Measurements from ENCODE around the gene MEMO1. TPM values are rescaled to one million over a fixed set of nuclear protein-coding genes. Genes with fewer than 3 reads are reported as not detected.

The MEMO1 gene
- total and polyA plus RNA-seq, 9 of the 15 experiments (the other 6 are each of a cell fraction or from before 2014, with no cell fraction given): 22.1 to 87.7 (median 61.2) TPM

DNA sequence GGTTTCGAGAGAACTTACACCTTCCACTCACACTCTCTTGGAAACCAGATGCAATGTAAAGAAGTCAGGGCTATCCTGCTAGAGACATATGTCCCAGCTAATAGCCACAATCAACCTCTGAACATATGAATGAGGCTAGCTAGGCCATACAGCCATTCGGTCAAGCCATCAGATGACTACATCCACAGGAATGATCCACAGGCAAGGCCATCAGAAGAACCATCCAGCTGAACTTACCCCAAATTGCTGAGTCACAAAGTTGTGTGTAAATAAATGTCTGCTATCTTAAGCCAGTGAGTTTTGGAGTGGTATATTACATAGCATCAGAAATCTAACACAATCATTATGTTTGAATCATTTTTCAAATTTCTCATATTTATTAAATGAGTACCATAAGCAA lies 47.3 kb upstream of the MEMO1 start (continued):
- TF ChIP-seq, protein P1, sequence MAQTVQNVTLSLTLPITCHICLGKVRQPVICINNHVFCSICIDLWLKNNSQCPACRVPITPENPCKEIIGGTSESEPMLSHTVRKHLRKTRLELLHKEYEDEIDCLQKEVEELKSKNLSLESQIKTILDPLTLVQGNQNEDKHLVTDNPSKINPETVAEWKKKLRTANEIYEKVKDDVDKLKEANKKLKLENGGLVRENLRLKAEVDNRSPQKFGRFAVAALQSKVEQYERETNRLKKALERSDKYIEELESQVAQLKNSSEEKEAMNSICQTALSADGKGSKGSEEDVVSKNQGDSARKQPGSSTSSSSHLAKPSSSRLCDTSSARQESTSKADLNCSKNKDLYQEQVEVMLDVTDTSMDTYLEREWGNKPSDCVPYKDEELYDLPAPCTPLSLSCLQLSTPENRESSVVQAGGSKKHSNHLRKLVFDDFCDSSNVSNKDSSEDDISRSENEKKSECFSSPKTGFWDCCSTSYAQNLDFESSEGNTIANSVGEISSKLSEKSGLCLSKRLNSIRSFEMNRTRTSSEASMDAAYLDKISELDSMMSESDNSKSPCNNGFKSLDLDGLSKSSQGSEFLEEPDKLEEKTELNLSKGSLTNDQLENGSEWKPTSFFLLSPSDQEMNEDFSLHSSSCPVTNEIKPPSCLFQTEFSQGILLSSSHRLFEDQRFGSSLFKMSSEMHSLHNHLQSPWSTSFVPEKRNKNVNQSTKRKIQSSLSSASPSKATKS (CRISPR knock-in tag; IDR thresholded peaks at IDR 0.05): no peak
- TF ChIP-seq NEUROD1 (IDR thresholded peaks at IDR 0.05; ENCODE audit: borderline replicate concordance, low read depth, low read length, partially characterized antibody) (no peak), FOSL1 (tag; conservative IDR thresholded peaks at IDR 0.05) (peak; percentile 69), SRSF3 (IDR thresholded peaks at IDR 0.05; ENCODE audit: insufficient read depth, low read length) (no peak), ETV1 (tag; conservative IDR thresholded peaks at IDR 0.05; ENCODE audit: low read depth) (no peak), ARID1B (IDR thresholded peaks at IDR 0.05) (peak; percentile 50; the same call in 1 of the 2 replicates), TCF7L2 (IDR thresholded peaks at IDR 0.05; ENCODE audit: low read depth, low read length) (no peak), HDAC2 (IDR thresholded peaks at IDR 0.05) (no peak), ZNF311 (CRISPR knock-in tag; IDR thresholded peaks at IDR 0.05) (no peak)
- TF ChIP-seq, protein P2, sequence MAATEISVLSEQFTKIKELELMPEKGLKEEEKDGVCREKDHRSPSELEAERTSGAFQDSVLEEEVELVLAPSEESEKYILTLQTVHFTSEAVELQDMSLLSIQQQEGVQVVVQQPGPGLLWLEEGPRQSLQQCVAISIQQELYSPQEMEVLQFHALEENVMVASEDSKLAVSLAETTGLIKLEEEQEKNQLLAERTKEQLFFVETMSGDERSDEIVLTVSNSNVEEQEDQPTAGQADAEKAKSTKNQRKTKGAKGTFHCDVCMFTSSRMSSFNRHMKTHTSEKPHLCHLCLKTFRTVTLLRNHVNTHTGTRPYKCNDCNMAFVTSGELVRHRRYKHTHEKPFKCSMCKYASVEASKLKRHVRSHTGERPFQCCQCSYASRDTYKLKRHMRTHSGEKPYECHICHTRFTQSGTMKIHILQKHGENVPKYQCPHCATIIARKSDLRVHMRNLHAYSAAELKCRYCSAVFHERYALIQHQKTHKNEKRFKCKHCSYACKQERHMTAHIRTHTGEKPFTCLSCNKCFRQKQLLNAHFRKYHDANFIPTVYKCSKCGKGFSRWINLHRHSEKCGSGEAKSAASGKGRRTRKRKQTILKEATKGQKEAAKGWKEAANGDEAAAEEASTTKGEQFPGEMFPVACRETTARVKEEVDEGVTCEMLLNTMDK (IDR thresholded peaks at IDR 0.05; ENCODE audit: borderline replicate concordance, insufficient read depth, low read depth, low read length, poor library complexity, severe bottlenecking): no peak
- TF ChIP-seq, protein P3, sequence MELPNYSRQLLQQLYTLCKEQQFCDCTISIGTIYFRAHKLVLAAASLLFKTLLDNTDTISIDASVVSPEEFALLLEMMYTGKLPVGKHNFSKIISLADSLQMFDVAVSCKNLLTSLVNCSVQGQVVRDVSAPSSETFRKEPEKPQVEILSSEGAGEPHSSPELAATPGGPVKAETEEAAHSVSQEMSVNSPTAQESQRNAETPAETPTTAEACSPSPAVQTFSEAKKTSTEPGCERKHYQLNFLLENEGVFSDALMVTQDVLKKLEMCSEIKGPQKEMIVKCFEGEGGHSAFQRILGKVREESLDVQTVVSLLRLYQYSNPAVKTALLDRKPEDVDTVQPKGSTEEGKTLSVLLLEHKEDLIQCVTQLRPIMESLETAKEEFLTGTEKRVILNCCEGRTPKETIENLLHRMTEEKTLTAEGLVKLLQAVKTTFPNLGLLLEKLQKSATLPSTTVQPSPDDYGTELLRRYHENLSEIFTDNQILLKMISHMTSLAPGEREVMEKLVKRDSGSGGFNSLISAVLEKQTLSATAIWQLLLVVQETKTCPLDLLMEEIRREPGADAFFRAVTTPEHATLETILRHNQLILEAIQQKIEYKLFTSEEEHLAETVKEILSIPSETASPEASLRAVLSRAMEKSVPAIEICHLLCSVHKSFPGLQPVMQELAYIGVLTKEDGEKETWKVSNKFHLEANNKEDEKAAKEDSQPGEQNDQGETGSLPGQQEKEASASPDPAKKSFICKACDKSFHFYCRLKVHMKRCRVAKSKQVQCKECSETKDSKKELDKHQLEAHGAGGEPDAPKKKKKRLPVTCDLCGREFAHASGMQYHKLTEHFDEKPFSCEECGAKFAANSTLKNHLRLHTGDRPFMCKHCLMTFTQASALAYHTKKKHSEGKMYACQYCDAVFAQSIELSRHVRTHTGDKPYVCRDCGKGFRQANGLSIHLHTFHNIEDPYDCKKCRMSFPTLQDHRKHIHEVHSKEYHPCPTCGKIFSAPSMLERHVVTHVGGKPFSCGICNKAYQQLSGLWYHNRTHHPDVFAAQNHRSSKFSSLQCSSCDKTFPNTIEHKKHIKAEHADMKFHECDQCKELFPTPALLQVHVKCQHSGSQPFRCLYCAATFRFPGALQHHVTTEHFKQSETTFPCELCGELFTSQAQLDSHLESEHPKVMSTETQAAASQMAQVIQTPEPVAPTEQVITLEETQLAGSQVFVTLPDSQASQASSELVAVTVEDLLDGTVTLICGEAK (IDR thresholded peaks at IDR 0.05): no peak
- TF ChIP-seq, protein P3 (CRISPR knock-in tag; IDR thresholded peaks at IDR 0.05): no peak
- TF ChIP-seq, protein P4, sequence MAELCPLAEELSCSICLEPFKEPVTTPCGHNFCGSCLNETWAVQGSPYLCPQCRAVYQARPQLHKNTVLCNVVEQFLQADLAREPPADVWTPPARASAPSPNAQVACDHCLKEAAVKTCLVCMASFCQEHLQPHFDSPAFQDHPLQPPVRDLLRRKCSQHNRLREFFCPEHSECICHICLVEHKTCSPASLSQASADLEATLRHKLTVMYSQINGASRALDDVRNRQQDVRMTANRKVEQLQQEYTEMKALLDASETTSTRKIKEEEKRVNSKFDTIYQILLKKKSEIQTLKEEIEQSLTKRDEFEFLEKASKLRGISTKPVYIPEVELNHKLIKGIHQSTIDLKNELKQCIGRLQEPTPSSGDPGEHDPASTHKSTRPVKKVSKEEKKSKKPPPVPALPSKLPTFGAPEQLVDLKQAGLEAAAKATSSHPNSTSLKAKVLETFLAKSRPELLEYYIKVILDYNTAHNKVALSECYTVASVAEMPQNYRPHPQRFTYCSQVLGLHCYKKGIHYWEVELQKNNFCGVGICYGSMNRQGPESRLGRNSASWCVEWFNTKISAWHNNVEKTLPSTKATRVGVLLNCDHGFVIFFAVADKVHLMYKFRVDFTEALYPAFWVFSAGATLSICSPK (IDR thresholded peaks at IDR 0.05; ENCODE audit: borderline replicate concordance): no peak
